ENCODE data around the gene ALOX12B.

- TF ChIP-seq CTCF (IDR thresholded peaks at IDR 0.05): no peak
- TF ChIP-seq POLR2A (IDR thresholded peaks at IDR 0.05): no peak
These were observed 35.6 kb upstream of the ALOX12B start for GRCh38 chr17:8122924-8123694.

Measured in right lobe of liver (tissue), 4 donors.